Daoy (cell line): Measurements from ENCODE around the gene FAM9B. TPM values are rescaled to one million over a fixed set of nuclear protein-coding genes. Genes with fewer than 3 reads are reported as not detected.

Source experiments
- DNase-seq: peaks from one replicate; pipeline ENCODE4 v3.0.0-alpha.2; 2015; ENCODE audit warnings: low read depth
- total RNA-seq: library from RNA; depleted of rRNA; stranded (reverse); fragments of >200 nt; shearing (Covaris generic); gene quantifications from 2 replicates; pipeline ENCODE4 v1.2.3, GENCODE V29; 2014; rRNA removed

The FAM9B gene
- total RNA-seq, 1 experiment from 2014 or later, result not detected

DNA sequence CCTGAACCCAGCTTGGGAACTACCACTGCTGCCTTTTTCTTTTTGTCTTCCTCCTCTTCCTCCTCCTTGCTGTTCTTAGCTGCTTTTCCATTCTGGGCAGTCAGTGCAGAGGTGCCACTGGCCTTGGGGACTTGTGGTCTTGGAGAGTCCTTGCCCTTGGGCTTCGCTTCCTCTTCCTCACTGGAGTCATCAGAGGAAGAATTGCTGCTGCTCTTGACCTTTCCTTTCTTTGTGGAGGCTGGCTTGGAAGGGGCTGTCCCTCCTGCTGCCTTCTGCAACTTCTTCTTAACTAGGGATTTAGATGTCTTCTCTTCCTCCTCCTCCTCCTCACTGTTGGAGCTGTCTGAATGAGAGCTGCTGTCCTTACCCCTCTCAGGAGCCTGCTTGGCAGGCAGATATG is 53.2 kb downstream of the FAM9B start:
- no peak for DNase-seq

Other genes with a start within 250 kb of the FAM9B start
- gene FAM9A, start 232.7 kb downstream of the FAM9B start, total RNA-seq, result not detected in 2 replicates